ENCODE measurements around the gene PPP2R5B.

The PPP2R5B gene

GRCh38 chr11:64906314-64906635 is 18.2 kb upstream of the PPP2R5B start:
- no peak for DNase-seq (ENCODE audit: extremely low spot score)
- ChIA-PET POLR2A (interaction anchor here (1.3 kb wide), 2 partner anchors 8 to 212 kb away, joined by 3 read pairs; partner anchors contain the start of gene ZNHIT2), CTCF (no interaction called here)
- TF ChIP-seq SUZ12 (IDR thresholded peaks at IDR 0.05) (no peak), BHLHE40 (IDR thresholded peaks at IDR 0.05; ENCODE audit: borderline replicate concordance) (no peak), ZNF384 (IDR thresholded peaks at IDR 0.05) (no peak), HDGF (IDR thresholded peaks at IDR 0.05; ENCODE audit: borderline replicate concordance) (no peak), PKNOX1 (IDR thresholded peaks at IDR 0.05) (no peak), TARDBP (IDR thresholded peaks at IDR 0.05) (no peak), FOXK2 (IDR thresholded peaks at IDR 0.05) (no peak), CTBP1 (IDR thresholded peaks at IDR 0.05; ENCODE audit: borderline replicate concordance) (no peak), L3MBTL2 (conservative IDR thresholded peaks at IDR 0.05) (no peak), SP1 (IDR thresholded peaks at IDR 0.05) (no peak), FOXA1 (IDR thresholded peaks at IDR 0.05) (no peak), ARNT (IDR thresholded peaks at IDR 0.05) (no peak), ELF4 (IDR thresholded peaks at IDR 0.05) (no peak), FOXM1 (IDR thresholded peaks at IDR 0.05; ENCODE audit: borderline replicate concordance) (no peak), LEF1 (IDR thresholded peaks at IDR 0.05; ENCODE audit: borderline replicate concordance) (no peak)

- DNase-seq (ENCODE audit: extremely low spot score), result no peak
- POLR2A ChIA-PET, result no interaction called here
- TF ChIP-seq FOXA1 (IDR thresholded peaks at IDR 0.05) (no peak), ARNT (IDR thresholded peaks at IDR 0.05) (no peak)
- CTCF ChIA-PET, result no interaction called here
Measured at GRCh38 chr11:64908766-64909165, 15.7 kb upstream of the PPP2R5B start.

GRCh38 chr11:64909653-64910343 is 14.7 kb upstream of the PPP2R5B start:
- TF ChIP-seq TARDBP (IDR thresholded peaks at IDR 0.05), result no peak
- no peak for TF ChIP-seq SP1 (IDR thresholded peaks at IDR 0.05)
- no peak for TF ChIP-seq CTBP1 (IDR thresholded peaks at IDR 0.05; ENCODE audit: borderline replicate concordance)
- TF ChIP-seq NFRKB (IDR thresholded peaks at IDR 0.05), result no peak
- no peak for TF ChIP-seq HDGF (IDR thresholded peaks at IDR 0.05; ENCODE audit: borderline replicate concordance)
- TF ChIP-seq ZNF384 (IDR thresholded peaks at IDR 0.05), result no peak
- ChIA-PET CTCF (no interaction called here), POLR2A (no interaction called here)
- DNase-seq (ENCODE audit: extremely low spot score), result no peak

GRCh38 chr11:64910451-64911093 is 13.9 kb upstream of the PPP2R5B start:
- TF ChIP-seq ARNT (IDR thresholded peaks at IDR 0.05) (no peak), ZNF384 (IDR thresholded peaks at IDR 0.05) (no peak), TARDBP (IDR thresholded peaks at IDR 0.05) (no peak), FOXM1 (IDR thresholded peaks at IDR 0.05; ENCODE audit: borderline replicate concordance) (no peak), CTBP1 (IDR thresholded peaks at IDR 0.05; ENCODE audit: borderline replicate concordance) (no peak), PKNOX1 (IDR thresholded peaks at IDR 0.05) (no peak), SUZ12 (IDR thresholded peaks at IDR 0.05) (no peak), NFRKB (IDR thresholded peaks at IDR 0.05) (no peak), L3MBTL2 (conservative IDR thresholded peaks at IDR 0.05) (no peak), FOXK2 (IDR thresholded peaks at IDR 0.05) (no peak), SP1 (IDR thresholded peaks at IDR 0.05) (no peak), FOXA1 (IDR thresholded peaks at IDR 0.05) (no peak), ELF4 (IDR thresholded peaks at IDR 0.05) (no peak), BHLHE40 (IDR thresholded peaks at IDR 0.05; ENCODE audit: borderline replicate concordance) (no peak), HDGF (IDR thresholded peaks at IDR 0.05; ENCODE audit: borderline replicate concordance) (no peak), LEF1 (IDR thresholded peaks at IDR 0.05; ENCODE audit: borderline replicate concordance) (no peak)
- POLR2A ChIA-PET, result no interaction called here
- DNase-seq (ENCODE audit: extremely low spot score), result no peak
- CTCF ChIA-PET, result no interaction called here

GRCh38 chr11:64911142-64911541 is 13.3 kb upstream of the PPP2R5B start:
- TF ChIP-seq ARNT (IDR thresholded peaks at IDR 0.05), result no peak
- DNase-seq (ENCODE audit: extremely low spot score), result no peak
- CTCF ChIA-PET, result no interaction called here
- POLR2A ChIA-PET, result no interaction called here

- no peak for DNase-seq (ENCODE audit: extremely low spot score)
- ChIA-PET POLR2A (interaction anchor here (0.8 kb wide), 1 partner anchor 24 kb away, joined by 4 read pairs; no protein-coding TSS in a partner anchor), CTCF (no interaction called here)
- no peak for TF ChIP-seq ARNT (IDR thresholded peaks at IDR 0.05)
- no peak for TF ChIP-seq FOXM1 (IDR thresholded peaks at IDR 0.05; ENCODE audit: borderline replicate concordance)
- no peak for TF ChIP-seq FOXA1 (IDR thresholded peaks at IDR 0.05)
- TF ChIP-seq NFRKB (IDR thresholded peaks at IDR 0.05), result no peak
- no peak for TF ChIP-seq CTBP1 (IDR thresholded peaks at IDR 0.05; ENCODE audit: borderline replicate concordance)
- no peak for TF ChIP-seq ELF4 (IDR thresholded peaks at IDR 0.05)
- TF ChIP-seq SP1 (IDR thresholded peaks at IDR 0.05), result no peak
- no peak for TF ChIP-seq BHLHE40 (IDR thresholded peaks at IDR 0.05; ENCODE audit: borderline replicate concordance)
- no peak for TF ChIP-seq FOXK2 (IDR thresholded peaks at IDR 0.05)
- TF ChIP-seq TARDBP (IDR thresholded peaks at IDR 0.05), result no peak
- TF ChIP-seq SUZ12 (IDR thresholded peaks at IDR 0.05), result no peak
- no peak for TF ChIP-seq ZNF384 (IDR thresholded peaks at IDR 0.05)
- TF ChIP-seq HDGF (IDR thresholded peaks at IDR 0.05; ENCODE audit: borderline replicate concordance), result no peak
- TF ChIP-seq L3MBTL2 (conservative IDR thresholded peaks at IDR 0.05), result no peak
- no peak for TF ChIP-seq LEF1 (IDR thresholded peaks at IDR 0.05; ENCODE audit: borderline replicate concordance)
- no peak for TF ChIP-seq PKNOX1 (IDR thresholded peaks at IDR 0.05)
Measured at GRCh38 chr11:64911689-64912088, 12.8 kb upstream of the PPP2R5B start.

Data from HEK293T (cell line).